Activated T-cell treated with anti-CD3 and anti-CD28 coated beads, Interleukin-2, amount 50 U/mL, for 4 hours (primary cell): ENCODE results near the gene NMU. TPM values are rescaled to one million over a fixed set of nuclear protein-coding genes. Genes with fewer than 3 reads are reported as not detected.
"Not testable (repeated sequence)": the region's sequence is repeated elsewhere in the genome, so short reads cannot be mapped to it uniquely, and the experiment has no call there.

Experiments used
- ATAC-seq, 2 donors: fragments of 200-7000 bp; cut with Tn5 transposase; one replicate each; pipeline ENCODE4 v1.10.0; 2021
- DNase-seq: peaks from one replicate; pipeline ENCODE4 v3.0.0-alpha.2; 2020
- H3K27me3 Mint-ChIP-seq: one replicate; pipeline ENCODE4 v1.8.0; 2021; ENCODE audit warnings: low read depth, mixed read lengths
- H3K36me3 Mint-ChIP-seq: one replicate; pipeline ENCODE4 v1.8.0; 2022; ENCODE audit warnings: mixed read lengths; ENCODE audit not compliant: insufficient read depth
- H3K4me1 Mint-ChIP-seq: one replicate; pipeline ENCODE4 v1.8.0; 2021; ENCODE audit warnings: low read depth, mixed read lengths
- H3K4me3 Mint-ChIP-seq: one replicate; pipeline ENCODE4 v1.8.0; 2021; ENCODE audit warnings: mild to moderate bottlenecking, moderate library complexity, mixed read lengths
- H3K9me3 Mint-ChIP-seq: one replicate; pipeline ENCODE4 v1.8.0; 2021; ENCODE audit warnings: mixed read lengths
- total RNA-seq, 3 donors: library from RNA; stranded (reverse); gene quantifications; one replicate each; pipeline ENCODE4 v1.2.1, GENCODE V29; 2021

The NMU gene
- total RNA-seq, 3 donors from 2014 or later = 0.50 to 0.92 (median 0.58) TPM

DNA sequence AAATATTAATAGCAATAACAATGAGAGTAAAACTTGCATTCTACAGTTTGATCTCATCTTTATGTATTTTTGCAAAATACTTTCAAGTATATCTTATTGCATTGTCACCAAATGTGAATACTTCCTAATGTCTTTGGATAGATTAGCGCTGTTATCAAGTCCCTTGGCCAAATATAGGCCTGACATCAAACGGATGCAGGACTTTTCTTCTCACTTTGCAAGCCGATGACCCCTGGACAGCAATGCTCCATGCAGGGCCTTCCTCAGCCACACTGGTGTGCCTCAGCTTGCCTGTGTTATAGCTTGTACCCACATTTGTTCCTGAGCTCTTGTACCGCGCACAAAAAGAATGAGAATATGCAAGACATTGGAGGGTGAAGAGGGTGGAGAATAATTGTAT lies 18.0 kb upstream of the NMU start:
- no peaks in the 10 kb centered on the region for H3K4me1 Mint-ChIP-seq
- peaks cover 15% of the 10 kb centered on the region for H3K27me3 Mint-ChIP-seq
- no peak overlapping the region for H3K4me3 Mint-ChIP-seq
- DNase-seq (no peak), ATAC-seq (no peak)
- H3K9me3 Mint-ChIP-seq = no peaks in the 10 kb centered on the region
- no peaks in the 10 kb centered on the region for H3K36me3 Mint-ChIP-seq

DNA sequence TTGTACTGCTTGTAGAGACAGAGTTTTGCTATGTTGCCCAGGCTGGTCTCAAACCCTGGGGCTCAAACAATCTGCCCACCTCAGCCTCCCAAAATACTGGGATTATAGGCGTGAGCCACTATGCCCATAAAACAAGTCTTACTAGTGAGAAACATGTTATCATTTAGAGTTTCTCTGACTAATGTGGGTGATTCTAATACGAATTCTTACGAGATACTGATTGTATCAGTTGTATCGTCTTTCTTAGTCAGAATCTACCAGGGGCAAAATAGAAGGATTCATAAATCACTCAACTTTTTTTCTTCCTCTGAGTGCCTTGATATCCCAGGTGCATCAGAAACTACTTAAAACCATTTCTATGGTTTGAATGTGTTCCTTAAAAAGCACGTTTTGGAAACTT lies 14.4 kb upstream of the NMU start:
- Mint-ChIP-seq H3K36me3 (no peaks in the 10 kb centered on the region), H3K9me3 (no peaks in the 10 kb centered on the region), H3K4me1 (no peaks in the 10 kb centered on the region), H3K4me3 (no peak overlapping the region), H3K27me3 (peaks cover 19% of the 10 kb centered on the region)
- no peak for ATAC-seq
- no peak for DNase-seq

- peaks cover 12% of the 10 kb centered on the region for H3K4me1 Mint-ChIP-seq
- no peaks in the 10 kb centered on the region for H3K36me3 Mint-ChIP-seq
- ATAC-seq = no peak
- DNase-seq = no peak
- no peak overlapping the region for H3K4me3 Mint-ChIP-seq
- H3K27me3 Mint-ChIP-seq = peaks cover 33% of the 10 kb centered on the region
- no peaks in the 10 kb centered on the region for H3K9me3 Mint-ChIP-seq
Observed at GRCh38 chr4:55637272-55637820, 1.2 kb upstream of the NMU start.

DNA sequence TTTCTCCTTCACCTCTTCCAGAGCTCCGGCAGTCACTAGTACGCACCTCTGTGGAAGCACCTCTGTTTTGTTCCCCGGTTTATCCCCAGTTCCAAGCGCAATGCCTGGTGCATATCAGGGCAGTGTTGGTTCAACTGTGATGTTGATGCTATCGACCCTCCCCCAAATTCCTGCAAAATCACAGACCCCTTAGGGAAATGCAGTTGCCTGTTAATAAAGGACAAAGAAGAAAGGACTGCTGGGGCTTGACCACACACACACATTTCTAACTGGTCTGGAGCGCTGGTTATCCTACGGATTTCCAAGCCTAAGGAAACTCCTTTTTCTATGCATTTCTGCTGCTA lies 530 bp upstream of the NMU start:
- peak overlapping the region; percentile 5 for H3K4me3 Mint-ChIP-seq
- DNase-seq = no peak
- peaks cover 12% of the 10 kb centered on the region for H3K4me1 Mint-ChIP-seq
- no peak for ATAC-seq
- no peaks in the 10 kb centered on the region for H3K9me3 Mint-ChIP-seq
- no peaks in the 10 kb centered on the region for H3K36me3 Mint-ChIP-seq
- peaks cover 38% of the 10 kb centered on the region for H3K27me3 Mint-ChIP-seq

DNA sequence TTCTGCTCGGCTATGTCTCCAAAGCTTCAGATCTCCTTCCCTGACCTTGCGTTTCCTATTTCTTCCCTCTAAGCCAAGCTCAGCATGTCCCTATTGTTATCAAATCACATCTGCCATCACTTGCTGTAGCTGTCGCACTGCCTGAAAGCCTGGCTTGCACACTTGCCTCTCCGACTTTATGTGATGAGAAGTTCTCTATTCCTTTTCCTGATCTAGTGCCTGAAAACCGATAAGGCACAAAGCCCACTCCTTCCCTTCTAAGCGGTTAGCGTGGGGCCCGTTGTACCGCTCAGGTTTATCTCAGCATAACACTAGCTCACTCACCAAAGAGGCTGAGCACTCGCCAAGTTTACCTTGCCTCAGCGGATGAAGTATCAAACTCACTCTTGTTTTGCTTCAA lies 816 bp downstream of the NMU start:
- no peaks in the 10 kb centered on the region for H3K36me3 Mint-ChIP-seq
- H3K9me3 Mint-ChIP-seq = no peaks in the 10 kb centered on the region
- DNase-seq (no peak), ATAC-seq (peak; percentile 12 to 19)
- peaks cover 47% of the 10 kb centered on the region for H3K27me3 Mint-ChIP-seq
- peak overlapping the region; percentile 60 for H3K4me3 Mint-ChIP-seq
- peaks cover 12% of the 10 kb centered on the region for H3K4me1 Mint-ChIP-seq

- peaks cover 12% of the 10 kb centered on the region for H3K4me1 Mint-ChIP-seq
- peaks cover 45% of the 10 kb centered on the region for H3K27me3 Mint-ChIP-seq
- H3K9me3 Mint-ChIP-seq = no peaks in the 10 kb centered on the region
- H3K36me3 Mint-ChIP-seq = no peaks in the 10 kb centered on the region
- ATAC-seq = no peak
- DNase-seq = no peak
- no peak overlapping the region for H3K4me3 Mint-ChIP-seq
Observed at GRCh38 chr4:55634417-55635128, 1.5 kb downstream of the NMU start.

GRCh38 chr4:55633903-55634302 lies 2.2 kb downstream of the NMU start:
- Mint-ChIP-seq H3K9me3 (no peaks in the 10 kb centered on the region), H3K4me3 (no peak overlapping the region), H3K27me3 (peaks cover 48% of the 10 kb centered on the region), H3K36me3 (no peaks in the 10 kb centered on the region), H3K4me1 (peaks cover 12% of the 10 kb centered on the region)
- DNase-seq (no peak), ATAC-seq (no peak)

GRCh38 chr4:55625835-55626234 lies 10.3 kb downstream of the NMU start:
- ATAC-seq (no peak), DNase-seq (no peak)
- Mint-ChIP-seq H3K4me1 (no peaks in the 10 kb centered on the region), H3K4me3 (no peak overlapping the region), H3K27me3 (peaks cover 10% of the 10 kb centered on the region), H3K9me3 (no peaks in the 10 kb centered on the region), H3K36me3 (no peaks in the 10 kb centered on the region)

- not testable (repeated sequence) for H3K27me3 Mint-ChIP-seq
Observed at GRCh38 chr4:55624063-55624462, 12.0 kb downstream of the NMU start.

DNA sequence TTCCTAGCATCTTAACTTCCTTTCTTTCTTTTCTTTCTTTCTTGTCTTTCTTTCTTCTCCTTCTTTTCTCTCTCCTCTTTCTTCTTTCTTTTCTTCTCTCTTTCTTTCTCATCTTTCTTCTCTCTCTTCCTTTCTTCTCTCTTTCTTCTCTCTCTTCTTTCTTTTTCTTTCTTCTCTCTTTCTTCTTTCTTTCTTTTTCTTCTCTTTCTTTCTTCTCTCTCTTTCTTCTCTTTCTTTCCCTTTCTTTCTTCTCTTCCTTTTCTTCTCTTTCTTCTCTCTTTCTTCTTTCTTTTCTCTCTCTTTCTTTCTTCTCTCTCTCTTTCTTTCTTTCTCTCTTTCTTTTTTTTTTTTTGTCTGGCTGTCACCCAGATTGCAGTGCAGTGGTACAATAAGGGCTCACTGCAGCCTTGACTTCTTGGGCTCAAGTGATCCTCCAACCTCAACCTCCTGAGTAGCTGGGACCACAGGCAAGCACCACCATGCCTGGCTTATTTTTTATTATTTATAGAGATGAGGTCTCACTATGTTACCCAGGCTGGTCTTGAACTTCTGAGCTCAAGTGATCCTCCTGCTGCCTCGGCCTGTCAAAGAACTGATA lies 17.5 kb downstream of the NMU start:
- no peaks in the 10 kb centered on the region for H3K9me3 Mint-ChIP-seq
- no peaks in the 10 kb centered on the region for H3K36me3 Mint-ChIP-seq
- no peak overlapping the region for H3K4me3 Mint-ChIP-seq
- ATAC-seq (no peak), DNase-seq (no peak)
- H3K4me1 Mint-ChIP-seq = no peaks in the 10 kb centered on the region
- peaks cover 7% of the 10 kb centered on the region for H3K27me3 Mint-ChIP-seq

More at GRCh38 chr4:55624063-55624462, 12.0 kb downstream of the NMU start:
- not testable (repeated sequence) for H3K9me3 Mint-ChIP-seq, DNase-seq, H3K4me3 Mint-ChIP-seq, ATAC-seq, H3K4me1 Mint-ChIP-seq, H3K36me3 Mint-ChIP-seq

GRCh38 chr4:55617587-55618197 lies 18.4 kb downstream of the NMU start:
- no peaks in the 10 kb centered on the region for H3K9me3 Mint-ChIP-seq
- H3K36me3 Mint-ChIP-seq = no peaks in the 10 kb centered on the region
- no peaks in the 10 kb centered on the region for H3K4me1 Mint-ChIP-seq
- H3K4me3 Mint-ChIP-seq = no peak overlapping the region
- no peak for ATAC-seq
- H3K27me3 Mint-ChIP-seq = peaks cover 7% of the 10 kb centered on the region
- DNase-seq = no peak

DNA sequence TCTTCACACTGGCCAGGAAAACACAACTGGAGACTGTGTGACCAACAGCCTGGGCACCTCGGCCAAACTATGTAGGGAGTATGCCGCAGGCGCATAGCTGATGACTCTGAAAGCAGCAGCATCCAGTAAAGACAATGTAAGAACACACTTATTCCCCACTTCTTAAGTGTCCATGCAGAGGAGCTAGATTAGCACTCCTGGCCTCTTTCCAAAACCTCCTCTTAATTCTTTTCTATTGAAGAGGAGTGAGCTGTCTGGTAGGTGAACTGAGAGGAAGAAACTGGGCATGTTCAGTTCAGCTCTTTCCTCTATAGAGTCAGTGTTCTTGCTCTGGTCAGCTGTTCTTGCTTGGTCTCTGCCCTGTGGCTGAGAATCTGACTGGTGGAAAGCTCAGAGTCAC lies 21.1 kb downstream of the NMU start:
- DNase-seq (no peak), ATAC-seq (no peak)
- H3K36me3 Mint-ChIP-seq = no peaks in the 10 kb centered on the region
- H3K4me3 Mint-ChIP-seq = no peak overlapping the region
- H3K9me3 Mint-ChIP-seq = no peaks in the 10 kb centered on the region
- H3K27me3 Mint-ChIP-seq = peaks cover 7% of the 10 kb centered on the region
- no peaks in the 10 kb centered on the region for H3K4me1 Mint-ChIP-seq

DNA sequence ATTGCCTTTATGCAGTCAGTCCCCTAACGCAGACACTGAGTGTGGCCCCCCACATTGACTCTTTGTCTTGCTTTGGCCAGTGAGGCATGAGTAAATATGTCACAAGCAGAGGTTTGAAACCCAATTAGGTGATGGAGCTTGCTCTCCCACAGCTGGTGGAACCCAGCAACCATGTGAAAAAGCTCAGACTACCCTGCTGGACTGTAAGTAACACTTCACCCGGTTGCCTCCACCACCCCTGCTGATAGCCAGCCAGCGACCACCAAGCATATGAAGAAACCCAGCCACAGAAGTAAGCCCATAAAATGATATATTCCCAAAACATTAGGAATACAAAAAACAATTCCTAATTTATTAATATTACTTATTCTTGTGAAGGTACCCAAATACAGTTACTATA lies 22.5 kb downstream of the NMU start:
- Mint-ChIP-seq H3K4me1 (no peaks in the 10 kb centered on the region), H3K36me3 (no peaks in the 10 kb centered on the region), H3K27me3 (peaks cover 5% of the 10 kb centered on the region), H3K4me3 (no peak overlapping the region), H3K9me3 (no peaks in the 10 kb centered on the region)
- DNase-seq (no peak), ATAC-seq (no peak)

GRCh38 chr4:55612341-55612740 lies 23.8 kb downstream of the NMU start:
- no peaks in the 10 kb centered on the region for H3K36me3 Mint-ChIP-seq
- H3K4me3 Mint-ChIP-seq = no peak overlapping the region
- ATAC-seq (no peak), DNase-seq (no peak)
- H3K9me3 Mint-ChIP-seq = no peaks in the 10 kb centered on the region
- no peaks in the 10 kb centered on the region for H3K4me1 Mint-ChIP-seq
- H3K27me3 Mint-ChIP-seq = peaks cover 1% of the 10 kb centered on the region
